NCI-H446 treated with DMSO at 0.1 percent for 48 hours (cell line): ENCODE measurements around the gene ZNF616.

ENCODE experiments used
- DNase-seq: peaks from one replicate; lab custom pipeline; 2025; lab: John Stamatoyannopoulos, UW

The ZNF616 gene

GRCh38 chr19:52139252-52140031 is at the start of gene ZNF616:
Gene ZNF616, minus strand, starts transcription at chr19:52139938. Its CDS starts 9,426 bp downstream, at chr19:52130512.
- peak; percentile 67 for DNase-seq

- DNase-seq, result peak; percentile 88
Observed at GRCh38 chr19:52188822-52189734, 49.3 kb upstream of the ZNF616 start.

GRCh38 chr19:52187407-52187806 is 47.7 kb upstream of the ZNF616 start:
- no peak for DNase-seq

GRCh38 chr19:52176574-52176973 is 36.8 kb upstream of the ZNF616 start:
- DNase-seq, result no peak

- DNase-seq, result no peak
Observed at GRCh38 chr19:52172347-52172746, 32.6 kb upstream of the ZNF616 start.

GRCh38 chr19:52171321-52172169 is 31.8 kb upstream of the ZNF616 start, which contains the start of gene ZNF836:
Gene ZNF836, minus strand, starts transcription at chr19:52171621. Its CDS starts 3,549 bp downstream, at chr19:52168072.
- peak; percentile 15 for DNase-seq

- DNase-seq, result no peak
Observed at GRCh38 chr19:52170863-52171320, 31.2 kb upstream of the ZNF616 start.

- DNase-seq, result no peak
Observed at GRCh38 chr19:52170304-52170703, 30.6 kb upstream of the ZNF616 start.

- DNase-seq, result no peak
Observed at GRCh38 chr19:52155596-52156359, 16.0 kb upstream of the ZNF616 start.

- no peak for DNase-seq
Observed at GRCh38 chr19:52148256-52148655, 8.5 kb upstream of the ZNF616 start.

- no peak for DNase-seq
Observed at GRCh38 chr19:52142001-52142595, 2.4 kb upstream of the ZNF616 start.

- no peak for DNase-seq
Observed at GRCh38 chr19:52141203-52141602, 1.5 kb upstream of the ZNF616 start.

GRCh38 chr19:52140032-52140710 is 433 bp upstream of the ZNF616 start:
- no peak for DNase-seq

GRCh38 chr19:52138983-52139251 is 821 bp downstream of the ZNF616 start:
- no peak for DNase-seq

GRCh38 chr19:52138278-52138982 is 1.3 kb downstream of the ZNF616 start:
- DNase-seq, result no peak

GRCh38 chr19:52120286-52120685 is 19.5 kb downstream of the ZNF616 start:
- DNase-seq, result no peak

GRCh38 chr19:52115526-52116053 is 24.1 kb downstream of the ZNF616 start:
- DNase-seq, result no peak

GRCh38 chr19:52114691-52115090 is 25.0 kb downstream of the ZNF616 start:
- no peak for DNase-seq

GRCh38 chr19:52112624-52113023 is 27.1 kb downstream of the ZNF616 start:
- DNase-seq, result no peak
